Measurements from ENCODE around the gene PSMD5.

- TF ChIP-seq CREB5 (CRISPR knock-in tag; IDR thresholded peaks at IDR 0.05; ENCODE audit: low read depth) (no peak), CSRNP3 (CRISPR knock-in tag; IDR thresholded peaks at IDR 0.05) (no peak), ARNTL (CRISPR knock-in tag; IDR thresholded peaks at IDR 0.05; ENCODE audit: borderline replicate concordance, low read depth) (no peak)
Measured at GRCh38 chr9:120853198-120853597, 10.5 kb upstream of the PSMD5 start.

Data from SK-N-SH treated with all-trans-retinoic acid at 6 μM for 48 hours (cell line).